Lower leg skin (tissue), 4 donors: Measurements from ENCODE around the gene GIGYF2. TPM values are rescaled to one million over a fixed set of nuclear protein-coding genes. Genes with fewer than 3 reads are reported as not detected.

Experiments used
- DNase-seq, 2 donors: peaks; one replicate each; pipeline ENCODE4 v3.0.0-alpha.2; 2019; ENCODE audit warnings: low spot score in 2 of 2
- H3K4me3 ChIP-seq: fragments of 200-600 bp; sonication (generic); 2 replicates; pipeline ENCODE4 v1.5.1; 2017; ENCODE audit warnings: mild to moderate bottlenecking, low read depth; ENCODE audit not compliant: poor library complexity, severe bottlenecking
- CTCF ChIP-seq, 3 donors: fragments of 450-650 bp; IDR thresholded peaks; one replicate each; pipeline ENCODE4 v1.5.1; 2016; ENCODE audit warnings: antibody characterized with exemption in 3 of 3, mild to moderate bottlenecking in 3 of 3, moderate library complexity in 2 of 3
- POLR2A ChIP-seq, 2 donors: fragments of 450-650 bp; IDR thresholded peaks; one replicate each; pipeline ENCODE4 v1.6.1; 2016 to 2017; ENCODE audit warnings: antibody characterized with exemption in 2 of 2, mild to moderate bottlenecking in 1 of 2, moderate library complexity in 1 of 2
- WGBS, 2 donors: methylation state at CpG; one replicate each; pipeline ENCODE4 v1.1.5; 2018; 5-methylcytosine and 5-hydroxymethylcytosine counted together
- intact Hi-C: fragments of 100-400 bp; cut with DNase I; formaldehyde crosslinking; loops from one replicate; pipeline ENCODE4 v1.15.0; 2023; ENCODE audit warnings: low total_unique reads
- total RNA-seq, 4 donors: library from RNA; depleted of rRNA; stranded (reverse); fragments of >200 nt; gene quantifications; one replicate each; pipeline ENCODE4 v1.1.0, GENCODE V29; 2016

GIGYF2 gene
- total RNA-seq, 4 donors from 2014 or later = 57.7 to 78.4 (median 72.5) TPM

- DNase-seq = peak in 1 of 2 donors; percentile 60
- 83 to 89% methylated on average over 11 of the region's 11 CpGs for WGBS, 2 donors
- TF ChIP-seq CTCF (IDR thresholded peaks at IDR 0.05) (no peak), POLR2A (IDR thresholded peaks at IDR 0.05) (no peak)
- H3K4me3 ChIP-seq = no peak overlapping the region
- intact Hi-C loops = no loop called here
These were observed 193.4 kb downstream of the GIGYF2 start for GRCh38 chr2:232890536-232890895.

GRCh38 chr2:232890896-232891601 lies 193.9 kb downstream of the GIGYF2 start:
- TF ChIP-seq CTCF (IDR thresholded peaks at IDR 0.05) (no peak), POLR2A (IDR thresholded peaks at IDR 0.05) (no peak)
- intact Hi-C loops = no loop called here
- H3K4me3 ChIP-seq = no peak overlapping the region
- 50 to 57% methylated on average over 23 of the region's 23 CpGs for WGBS, 2 donors
- DNase-seq = peak in 1 of 2 donors; percentile 85

- no peak overlapping the region for H3K4me3 ChIP-seq
- peak in 1 of 2 donors; percentile 70 for DNase-seq
- 65 to 66% methylated on average over 11 of the region's 11 CpGs for WGBS, 2 donors
- intact Hi-C loops = no loop called here
- TF ChIP-seq POLR2A (IDR thresholded peaks at IDR 0.05) (no peak), CTCF (IDR thresholded peaks at IDR 0.05) (no peak)
These were observed 194.5 kb downstream of the GIGYF2 start for GRCh38 chr2:232891621-232892071.

GRCh38 chr2:232892221-232892620 lies 195.1 kb downstream of the GIGYF2 start:
- 90 to 91% methylated on average over 13 of the region's 13 CpGs for WGBS, 2 donors
- no peak for TF ChIP-seq POLR2A (IDR thresholded peaks at IDR 0.05)
- TF ChIP-seq CTCF (IDR thresholded peaks at IDR 0.05) = no peak
- H3K4me3 ChIP-seq = no peak overlapping the region
- intact Hi-C loops = no loop called here
- DNase-seq = peak in 1 of 2 donors; percentile 56

GRCh38 chr2:232892843-232893242 lies 195.7 kb downstream of the GIGYF2 start:
- H3K4me3 ChIP-seq = no peak overlapping the region
- peak in 1 of 2 donors; percentile 74 for DNase-seq
- intact Hi-C loops = no loop called here
- no peak for TF ChIP-seq POLR2A (IDR thresholded peaks at IDR 0.05)
- TF ChIP-seq CTCF (IDR thresholded peaks at IDR 0.05) = no peak
- 91 to 93% methylated on average over 20 of the region's 20 CpGs for WGBS, 2 donors

- TF ChIP-seq POLR2A (IDR thresholded peaks at IDR 0.05) (no peak), CTCF (IDR thresholded peaks at IDR 0.05) (no peak)
- intact Hi-C loops = no loop called here
- H3K4me3 ChIP-seq = no peak overlapping the region
- 86 to 87% methylated on average over 6 to 7 of the region's 8 CpGs for WGBS, 2 donors
- DNase-seq = peak in 1 of 2 donors; percentile 54
These were observed 196.7 kb downstream of the GIGYF2 start for GRCh38 chr2:232893834-232894233.
